ENCODE measurements around the gene CA10.

Gene CA10

GRCh38 chr17:52071712-52072111 is 86.8 kb downstream of the CA10 start:
- H3K4me3 ChIP-seq (ENCODE audit: low read length): no peak overlapping the region
- DNase-seq (ENCODE audit: low read depth, low spot score): no peak

DNA sequence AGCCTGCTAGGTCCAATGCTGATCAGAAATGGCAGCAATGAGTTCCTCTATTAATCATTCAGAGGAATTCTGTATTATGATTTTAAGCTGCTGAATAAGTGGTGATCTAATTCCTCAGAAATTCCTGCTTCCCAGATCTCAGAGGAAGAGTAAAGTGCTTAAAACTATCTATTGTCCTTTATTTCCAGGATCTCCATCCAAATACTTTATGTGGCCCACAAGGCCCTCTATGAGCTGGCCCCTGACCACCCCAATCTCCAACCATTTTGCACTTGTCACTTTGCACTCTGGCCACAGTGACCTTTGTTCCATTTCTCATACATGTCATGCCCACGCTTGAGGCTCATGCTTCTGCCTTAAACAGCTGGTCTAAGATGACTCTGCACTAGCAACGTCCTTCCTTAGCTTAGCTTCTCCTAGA is 93.7 kb downstream of the CA10 start:
- H3K4me3 ChIP-seq (ENCODE audit: low read length): no peak overlapping the region
- DNase-seq (ENCODE audit: low read depth, low spot score): no peak

- no peak overlapping the region for H3K4me3 ChIP-seq (ENCODE audit: low read length)
- no peak for DNase-seq (ENCODE audit: low read depth, low spot score)
Measured at GRCh38 chr17:52049496-52049895, 109.0 kb downstream of the CA10 start.

DNA sequence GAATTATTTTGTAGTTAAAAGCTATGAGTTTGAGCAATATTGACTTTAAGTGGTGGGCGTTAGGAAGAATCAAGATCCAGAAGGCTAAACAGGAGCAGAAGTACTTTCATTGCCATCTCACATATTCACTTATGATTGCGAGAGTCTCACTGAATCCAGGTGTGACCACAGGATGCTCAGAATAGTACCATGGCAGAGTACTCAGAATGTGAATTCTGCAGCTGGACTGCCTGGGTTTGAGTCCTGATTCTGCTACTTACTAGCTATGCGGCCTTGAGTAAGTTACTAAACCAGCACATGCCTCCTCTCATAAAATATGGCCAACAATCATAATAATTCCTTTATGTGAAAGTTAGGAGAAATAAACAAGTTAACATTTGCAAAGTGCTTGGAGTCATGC is 109.5 kb downstream of the CA10 start:
- no peak for DNase-seq (ENCODE audit: low read depth, low spot score)

DNA sequence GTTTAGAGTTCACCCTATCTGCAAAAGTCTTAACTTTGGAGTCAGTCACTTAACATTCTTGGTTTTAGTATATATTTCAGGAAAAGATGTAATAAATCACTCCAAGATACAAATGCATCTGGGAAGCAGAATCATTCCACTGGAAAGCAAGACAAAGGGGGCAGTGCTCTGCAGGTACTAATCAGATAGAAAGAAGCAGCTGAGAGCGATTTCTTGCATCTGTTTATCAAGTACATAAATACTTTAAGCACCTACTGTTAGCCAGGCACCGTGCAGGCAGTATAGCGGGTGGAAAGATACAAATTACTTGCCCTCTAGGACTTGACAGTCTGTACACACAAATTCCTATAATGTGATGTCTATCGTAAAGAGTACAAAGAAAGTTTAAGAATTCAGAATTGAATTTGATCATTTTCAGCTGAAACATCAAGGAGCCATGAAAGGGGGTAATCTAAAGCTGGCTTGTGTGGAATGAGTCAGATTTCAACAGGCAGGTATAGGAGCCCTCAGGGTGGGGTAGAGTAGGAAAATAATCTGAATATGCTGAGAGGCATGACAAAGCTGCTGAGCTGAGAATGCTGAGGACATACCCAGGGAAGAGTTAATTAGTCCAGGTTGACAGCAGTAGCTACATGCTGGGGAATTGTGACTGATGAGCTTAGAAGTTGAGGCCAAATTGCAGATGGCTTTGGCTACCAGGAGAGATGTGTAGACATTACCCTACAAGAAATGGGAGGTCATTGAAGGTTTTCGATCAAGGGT is 110.2 kb downstream of the CA10 start:
- no peak for DNase-seq (ENCODE audit: low read depth, low spot score)
- H3K4me3 ChIP-seq (ENCODE audit: low read length): no peak overlapping the region

More for the DNA sequence above, 109.5 kb downstream of the CA10 start:
- H3K4me3 ChIP-seq (ENCODE audit: low read length): no peak overlapping the region

GRCh38 chr17:52047086-52047485 is 111.4 kb downstream of the CA10 start:
- DNase-seq (ENCODE audit: low read depth, low spot score): no peak
- no peak overlapping the region for H3K4me3 ChIP-seq (ENCODE audit: low read length)

- no peak overlapping the region for H3K4me3 ChIP-seq (ENCODE audit: low read length)
- DNase-seq (ENCODE audit: low read depth, low spot score): no peak
Measured at GRCh38 chr17:52041123-52041617, 117.3 kb downstream of the CA10 start.

DNA sequence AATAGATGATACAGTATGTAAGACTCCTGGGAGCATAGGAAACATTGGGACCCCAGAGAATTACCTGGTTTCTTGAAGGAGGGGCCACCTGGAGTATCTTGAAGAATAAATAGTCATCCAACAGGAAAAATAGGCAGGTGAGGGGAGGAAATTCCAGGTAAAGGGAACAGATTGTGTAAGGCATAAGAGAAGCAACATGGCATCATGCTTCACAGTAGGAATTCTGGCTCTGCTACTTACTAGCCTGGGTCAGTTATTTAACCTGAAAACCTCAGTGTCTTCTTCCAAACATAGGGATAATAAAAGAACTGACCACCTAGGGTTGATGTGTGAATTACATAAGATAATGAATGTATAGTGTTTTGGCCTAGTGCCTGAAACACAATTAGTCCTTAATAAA is 122.1 kb downstream of the CA10 start:
- DNase-seq (ENCODE audit: low read depth, low spot score): no peak
- H3K4me3 ChIP-seq (ENCODE audit: low read length): no peak overlapping the region

GRCh38 chr17:52035336-52035915 is 123.1 kb downstream of the CA10 start:
- no peak for DNase-seq (ENCODE audit: low read depth, low spot score)
- no peak overlapping the region for H3K4me3 ChIP-seq (ENCODE audit: low read length)

GRCh38 chr17:52032454-52032853 is 126.1 kb downstream of the CA10 start:
- DNase-seq (ENCODE audit: low read depth, low spot score): no peak
- H3K4me3 ChIP-seq (ENCODE audit: low read length): no peak overlapping the region

GRCh38 chr17:52030052-52030451 is 128.5 kb downstream of the CA10 start:
- H3K4me3 ChIP-seq (ENCODE audit: low read length): no peak overlapping the region
- no peak for DNase-seq (ENCODE audit: low read depth, low spot score)

- no peak overlapping the region for H3K4me3 ChIP-seq (ENCODE audit: low read length)
- no peak for DNase-seq (ENCODE audit: low read depth, low spot score)
Measured at GRCh38 chr17:52027620-52028295, 130.8 kb downstream of the CA10 start.

DNA sequence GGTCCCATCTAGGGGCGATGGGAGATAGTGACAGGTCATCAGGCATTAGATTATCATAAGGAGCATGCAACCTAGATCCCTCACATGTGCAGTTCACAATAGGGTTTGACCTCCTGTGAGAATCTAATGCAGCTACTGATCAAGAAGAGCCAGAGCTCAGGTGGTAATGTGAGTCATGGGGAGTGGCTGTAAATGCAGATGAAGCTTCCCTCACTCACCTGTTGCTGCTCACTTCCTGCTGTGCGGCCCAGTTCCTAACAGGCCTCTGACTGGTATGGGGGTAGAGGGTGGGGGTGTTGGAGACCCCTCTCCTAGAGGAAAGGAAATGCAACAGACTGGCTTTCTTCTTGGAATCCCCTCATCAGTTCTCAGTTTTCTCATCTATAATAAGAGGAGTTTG is 131.4 kb downstream of the CA10 start:
- H3K4me3 ChIP-seq (ENCODE audit: low read length): no peak overlapping the region
- DNase-seq (ENCODE audit: low read depth, low spot score): no peak

DNA sequence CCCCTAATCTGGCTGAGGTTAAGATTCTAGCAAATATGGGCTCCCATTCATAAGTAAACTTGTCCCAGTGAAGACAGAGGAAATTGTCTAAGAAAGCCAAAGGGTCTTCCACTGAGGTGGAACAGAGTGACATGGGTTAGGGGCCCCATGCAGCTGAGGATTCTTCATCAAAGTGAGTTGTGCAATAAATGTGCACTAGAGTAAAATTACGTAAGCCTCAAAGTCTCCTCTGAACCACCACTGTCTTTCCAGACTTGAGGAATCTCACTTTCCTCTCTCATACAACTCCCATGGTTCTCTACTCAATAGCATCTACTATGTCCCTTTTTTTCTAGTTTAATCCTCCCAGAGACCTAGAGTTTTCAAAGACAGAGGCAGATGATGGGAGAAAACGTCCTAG is 132.4 kb downstream of the CA10 start:
- DNase-seq (ENCODE audit: low read depth, low spot score): no peak
- no peak overlapping the region for H3K4me3 ChIP-seq (ENCODE audit: low read length)

DNA sequence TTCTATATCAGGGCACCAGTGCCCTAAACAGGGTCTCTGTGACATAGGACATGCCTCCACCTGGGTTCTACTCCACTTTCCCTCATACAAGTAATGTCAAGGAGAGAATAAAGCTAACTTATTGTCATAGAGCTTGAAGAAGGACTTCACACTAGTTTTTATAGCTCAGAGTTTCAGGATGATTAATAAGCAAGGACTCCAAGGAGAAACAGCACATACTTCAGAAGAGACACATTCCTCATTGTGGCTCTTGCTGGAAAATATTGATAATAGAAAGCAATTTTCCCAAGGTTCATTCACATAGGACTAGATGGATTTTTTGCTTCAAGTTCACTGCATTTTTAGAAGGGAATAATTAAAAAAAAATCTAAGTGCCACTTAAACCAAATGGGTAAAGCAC is 133.3 kb downstream of the CA10 start:
- no peak for DNase-seq (ENCODE audit: low read depth, low spot score)
- no peak overlapping the region for H3K4me3 ChIP-seq (ENCODE audit: low read length)

DNA sequence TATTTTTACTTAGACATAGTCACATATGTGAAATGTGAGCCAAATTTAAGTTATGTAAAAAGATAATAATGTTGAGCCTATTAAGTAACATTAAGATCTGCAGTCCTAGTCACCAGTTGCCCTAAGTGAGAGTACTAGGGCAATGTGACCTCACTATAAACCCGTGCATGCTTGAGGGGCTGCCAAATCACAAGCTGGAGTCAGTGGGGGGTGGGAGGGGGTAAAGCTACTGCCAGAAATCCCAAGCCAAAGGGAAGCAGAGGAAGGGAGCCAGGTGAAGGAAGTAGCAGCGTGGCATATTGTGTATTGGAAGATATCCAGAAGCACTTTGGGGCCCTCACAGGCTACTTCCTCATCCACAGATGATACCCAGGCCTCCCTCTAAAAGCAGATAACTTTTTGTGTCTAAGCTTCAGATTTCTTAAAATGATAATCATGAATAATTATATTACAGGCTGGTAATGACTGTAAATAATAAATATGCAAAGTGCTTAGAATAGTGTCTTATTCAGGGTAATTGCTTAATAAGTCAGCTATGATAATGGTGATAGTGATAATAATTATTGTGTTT is 134.1 kb downstream of the CA10 start:
- no peak for DNase-seq (ENCODE audit: low read depth, low spot score)
- no peak overlapping the region for H3K4me3 ChIP-seq (ENCODE audit: low read length)

DNA sequence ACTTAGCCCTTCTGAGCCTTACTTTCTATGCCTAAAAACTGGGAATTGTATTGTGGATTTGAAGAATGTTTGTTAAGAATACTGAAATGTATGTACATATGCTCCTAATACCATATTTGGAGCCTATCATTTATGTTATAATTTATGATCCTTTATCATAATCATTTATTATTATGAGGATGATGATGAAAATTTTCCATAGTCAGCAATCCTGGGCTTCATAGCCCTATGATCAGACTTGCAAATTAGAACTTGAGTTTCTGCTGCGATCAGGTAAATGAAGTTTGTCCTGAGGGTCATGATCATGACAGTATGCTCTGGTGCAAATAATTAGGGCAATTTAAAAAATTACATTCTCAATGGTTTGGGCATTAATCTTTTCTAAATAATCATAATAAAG is 147.4 kb downstream of the CA10 start:
- DNase-seq (ENCODE audit: low read depth, low spot score): no peak
- no peak overlapping the region for H3K4me3 ChIP-seq (ENCODE audit: low read length)

DNA sequence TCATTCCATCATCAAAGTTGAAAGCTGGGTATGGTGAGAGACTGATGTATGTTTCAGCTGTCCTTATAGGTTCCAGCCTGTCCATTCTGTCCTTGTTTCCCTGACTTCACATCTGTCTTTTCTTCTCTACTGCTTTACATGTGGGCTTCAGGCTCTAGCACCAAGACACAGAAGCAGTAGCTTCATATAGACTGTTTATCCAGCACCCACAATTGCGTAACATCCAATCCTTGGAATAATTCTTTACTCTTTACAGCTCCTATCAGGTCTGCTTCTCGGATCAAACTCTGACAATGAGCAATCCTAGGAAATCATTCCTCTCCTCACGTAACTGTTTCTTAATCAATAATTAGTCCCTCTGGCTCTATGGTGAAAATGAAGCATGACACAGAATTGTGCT is 158.9 kb downstream of the CA10 start:
- no peak overlapping the region for H3K4me3 ChIP-seq (ENCODE audit: low read length)
- DNase-seq (ENCODE audit: low read depth, low spot score): no peak

- no peak overlapping the region for H3K4me3 ChIP-seq (ENCODE audit: low read length)
- DNase-seq (ENCODE audit: low read depth, low spot score): no peak
Measured at GRCh38 chr17:51997723-51998122, 160.8 kb downstream of the CA10 start.

- H3K4me3 ChIP-seq (ENCODE audit: low read length): no peak overlapping the region
- DNase-seq (ENCODE audit: low read depth, low spot score): no peak
Measured at GRCh38 chr17:51995797-51996403, 162.6 kb downstream of the CA10 start.

Measured in Jurkat, Clone E6-1 (cell line).